Measurements from ENCODE around the gene MAGEC3.

DNA sequence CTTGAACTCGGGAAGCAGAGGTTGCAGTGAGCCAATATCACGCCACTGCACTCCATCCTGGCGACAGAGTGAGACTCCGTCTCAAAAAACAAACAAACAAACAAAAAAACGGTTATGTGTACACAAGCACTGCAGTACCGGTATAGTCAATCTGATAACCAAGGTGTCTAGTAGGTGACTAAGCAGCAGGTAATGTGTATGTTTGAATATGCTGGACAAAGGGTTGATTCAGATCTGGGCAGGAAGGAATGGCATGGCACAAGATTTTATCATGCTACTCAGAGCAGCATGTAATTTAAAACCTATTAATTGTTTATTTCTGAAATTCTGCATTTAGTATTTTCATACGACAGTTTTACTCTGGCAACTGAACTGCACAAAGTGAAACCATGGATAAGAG, 107.3 kb downstream of the MAGEC3 start:
- TF ChIP-seq, protein P1, sequence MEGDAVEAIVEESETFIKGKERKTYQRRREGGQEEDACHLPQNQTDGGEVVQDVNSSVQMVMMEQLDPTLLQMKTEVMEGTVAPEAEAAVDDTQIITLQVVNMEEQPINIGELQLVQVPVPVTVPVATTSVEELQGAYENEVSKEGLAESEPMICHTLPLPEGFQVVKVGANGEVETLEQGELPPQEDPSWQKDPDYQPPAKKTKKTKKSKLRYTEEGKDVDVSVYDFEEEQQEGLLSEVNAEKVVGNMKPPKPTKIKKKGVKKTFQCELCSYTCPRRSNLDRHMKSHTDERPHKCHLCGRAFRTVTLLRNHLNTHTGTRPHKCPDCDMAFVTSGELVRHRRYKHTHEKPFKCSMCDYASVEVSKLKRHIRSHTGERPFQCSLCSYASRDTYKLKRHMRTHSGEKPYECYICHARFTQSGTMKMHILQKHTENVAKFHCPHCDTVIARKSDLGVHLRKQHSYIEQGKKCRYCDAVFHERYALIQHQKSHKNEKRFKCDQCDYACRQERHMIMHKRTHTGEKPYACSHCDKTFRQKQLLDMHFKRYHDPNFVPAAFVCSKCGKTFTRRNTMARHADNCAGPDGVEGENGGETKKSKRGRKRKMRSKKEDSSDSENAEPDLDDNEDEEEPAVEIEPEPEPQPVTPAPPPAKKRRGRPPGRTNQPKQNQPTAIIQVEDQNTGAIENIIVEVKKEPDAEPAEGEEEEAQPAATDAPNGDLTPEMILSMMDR (conservative IDR thresholded peaks at IDR 0.05 in 1 of 2, IDR thresholded peaks at IDR 0.05 in 1 of 2; ENCODE audit: extremely low read depth in 1 of 2, insufficient read depth in 1 of 2, low read depth in 1 of 2, low read length in 2 of 2), result no peak
- TF ChIP-seq EZH2 (IDR thresholded peaks at IDR 0.05; ENCODE audit: borderline replicate concordance, low read length), result no peak

Data from mammary epithelial cell (primary cell).